HK-2 (cell line): ENCODE results near the gene FTSJ1.

Source experiments
- DNase-seq: peaks from one replicate; pipeline ENCODE4 v3.0.0-alpha.2; 2018; ENCODE audit not compliant: unreplicated experiment

Gene FTSJ1

GRCh38 chrX:48470110-48470832 lies 5.7 kb upstream of the FTSJ1 start, which contains the start of gene SLC38A5:
Gene SLC38A5, minus strand, starts transcription at chrX:48470260. Its CDS starts 2,336 bp downstream, at chrX:48467924.
- no peak for DNase-seq

GRCh38 chrX:48470833-48471118 lies 5.2 kb upstream of the FTSJ1 start:
- no peak for DNase-seq

- DNase-seq, result no peak
Observed at GRCh38 chrX:48471504-48471903, 4.5 kb upstream of the FTSJ1 start.

- DNase-seq, result no peak
Observed at GRCh38 chrX:48472225-48472624, 3.8 kb upstream of the FTSJ1 start.

DNA sequence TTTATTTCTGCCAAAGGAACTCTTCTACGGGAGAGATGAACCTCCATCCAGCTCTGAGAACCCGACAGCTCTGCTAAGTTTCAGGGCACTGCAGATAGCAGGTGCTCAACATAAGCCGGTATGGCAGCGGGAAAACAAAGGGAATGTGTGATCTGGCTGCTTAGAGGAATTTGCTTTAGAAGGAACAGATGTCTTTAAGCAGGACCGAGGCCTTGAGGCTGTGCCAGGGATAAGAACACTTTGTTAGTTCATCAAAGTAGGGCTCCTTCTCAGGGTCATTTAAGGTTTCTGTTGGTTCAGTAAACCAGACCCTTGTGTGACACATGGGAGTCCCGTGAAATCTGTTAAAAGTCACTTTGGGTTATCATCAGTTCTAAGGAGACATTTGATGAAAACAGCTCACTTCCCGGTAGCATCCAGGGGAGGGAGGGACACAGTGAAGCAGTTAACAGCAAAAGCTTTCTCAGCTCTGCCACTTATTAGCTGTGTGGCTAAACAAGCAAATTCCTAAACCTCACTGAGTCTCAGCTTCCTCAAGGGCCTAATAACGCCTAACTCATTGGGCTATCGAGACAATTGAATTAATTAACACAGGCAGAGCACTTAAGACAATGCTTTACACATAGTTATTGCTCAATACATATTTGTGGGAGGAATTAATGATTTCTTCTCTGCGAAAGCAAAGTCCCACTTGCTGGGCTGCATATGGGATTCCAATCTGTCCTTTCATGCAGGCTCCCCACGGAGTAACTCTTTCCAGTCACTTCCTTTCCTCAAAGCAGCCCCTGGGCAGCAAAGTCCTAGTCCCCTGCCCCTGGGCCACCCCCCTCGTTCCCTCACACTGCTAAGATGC lies 2.9 kb upstream of the FTSJ1 start:
- no peak for DNase-seq

DNA sequence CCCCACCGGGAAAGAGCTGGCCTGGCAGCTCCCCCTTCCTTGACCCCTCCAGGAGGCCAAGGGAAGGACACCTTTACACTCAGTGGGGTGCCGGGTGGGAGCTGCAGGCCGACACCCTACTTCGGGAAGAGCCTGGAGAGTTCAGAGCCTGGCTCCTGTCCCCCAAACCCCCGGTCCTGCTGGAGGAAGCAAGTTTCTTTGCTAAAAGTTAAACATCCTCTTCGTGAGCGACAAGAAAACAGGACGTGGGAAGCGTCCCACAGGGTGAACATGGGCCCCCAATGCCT lies 2.4 kb upstream of the FTSJ1 start:
- DNase-seq, result no peak

DNA sequence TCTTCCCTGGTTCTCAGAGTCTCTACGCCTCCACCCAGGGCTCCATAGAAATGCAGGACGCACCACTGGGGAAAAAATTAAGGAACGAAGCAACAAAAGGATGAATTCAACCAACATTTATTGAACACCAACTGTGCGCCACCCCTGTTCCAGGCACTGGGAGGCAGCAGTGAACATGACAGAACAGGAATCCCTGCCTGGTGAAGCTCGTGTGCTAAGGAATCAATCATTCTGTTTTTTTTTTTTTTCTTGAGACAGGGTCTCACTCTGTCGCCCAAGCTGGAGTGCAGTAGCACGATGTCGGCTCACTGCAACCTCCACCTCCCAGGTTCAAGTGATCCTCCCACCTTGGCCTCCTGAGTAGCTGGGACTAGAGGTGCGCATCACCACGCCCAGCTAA lies 1.9 kb upstream of the FTSJ1 start:
- no peak for DNase-seq

GRCh38 chrX:48474581-48474980 lies 1.4 kb upstream of the FTSJ1 start:
- DNase-seq, result no peak

GRCh38 chrX:48475296-48475695 lies 703 bp upstream of the FTSJ1 start:
- DNase-seq, result no peak

- no peak for DNase-seq
Observed at GRCh38 chrX:48476919-48477318, 920 bp downstream of the FTSJ1 start.

DNA sequence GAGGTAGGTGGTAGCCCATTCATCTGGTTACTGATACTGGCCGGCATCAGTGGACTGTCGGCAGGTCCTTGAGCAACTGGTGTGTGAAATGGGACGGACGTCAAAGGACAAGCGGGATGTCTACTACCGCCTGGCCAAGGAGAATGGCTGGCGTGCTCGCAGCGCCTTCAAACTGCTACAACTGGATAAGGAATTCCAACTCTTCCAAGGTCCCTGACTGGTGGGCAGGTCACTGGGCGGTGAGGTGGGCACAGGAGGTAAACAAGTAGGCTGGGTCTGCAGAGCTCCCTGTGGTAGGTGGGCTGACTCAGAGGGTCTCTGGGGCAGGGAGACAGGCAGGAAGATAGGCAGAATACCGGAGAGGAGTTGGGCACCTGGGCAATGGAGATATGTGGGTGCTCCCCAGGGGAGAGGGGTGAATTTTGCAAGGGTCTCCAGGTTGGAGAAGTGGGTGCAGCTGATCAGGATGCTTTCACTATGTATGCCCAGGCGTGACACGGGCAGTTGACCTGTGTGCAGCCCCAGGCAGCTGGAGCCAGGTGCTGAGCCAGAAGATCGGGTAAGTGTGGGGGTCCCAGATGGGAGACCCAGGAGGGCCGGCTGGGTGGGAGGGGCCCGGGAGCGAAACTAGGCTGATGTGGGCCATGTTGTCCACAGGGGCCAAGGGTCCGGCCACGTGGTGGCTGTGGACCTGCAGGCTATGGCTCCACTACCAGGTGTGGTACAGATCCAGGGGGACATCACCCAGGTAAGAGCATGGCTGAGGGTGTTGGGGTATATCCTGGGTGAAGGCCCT lies 2.2 kb downstream of the FTSJ1 start:
- DNase-seq, result no peak

DNA sequence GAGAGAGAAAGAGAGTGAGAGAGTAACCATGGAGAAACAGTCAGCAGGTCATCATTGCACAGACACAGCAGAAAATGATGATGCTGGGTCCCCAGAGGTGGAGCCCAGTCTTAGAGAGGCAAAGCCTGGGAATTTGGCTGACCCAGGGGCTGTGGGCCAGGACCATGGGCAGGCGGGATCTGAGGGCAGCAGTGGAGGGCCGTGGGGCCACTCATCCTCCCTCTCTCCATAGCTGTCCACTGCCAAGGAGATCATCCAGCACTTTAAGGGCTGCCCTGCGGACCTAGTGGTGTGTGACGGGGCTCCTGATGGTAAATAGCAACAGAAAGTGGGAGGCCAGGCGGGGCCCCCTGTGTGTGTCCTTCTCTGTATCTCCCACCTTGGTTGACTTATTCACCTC lies 2.8 kb downstream of the FTSJ1 start:
- no peak for DNase-seq

- DNase-seq, result no peak
Observed at GRCh38 chrX:48480142-48480541, 4.1 kb downstream of the FTSJ1 start.

DNA sequence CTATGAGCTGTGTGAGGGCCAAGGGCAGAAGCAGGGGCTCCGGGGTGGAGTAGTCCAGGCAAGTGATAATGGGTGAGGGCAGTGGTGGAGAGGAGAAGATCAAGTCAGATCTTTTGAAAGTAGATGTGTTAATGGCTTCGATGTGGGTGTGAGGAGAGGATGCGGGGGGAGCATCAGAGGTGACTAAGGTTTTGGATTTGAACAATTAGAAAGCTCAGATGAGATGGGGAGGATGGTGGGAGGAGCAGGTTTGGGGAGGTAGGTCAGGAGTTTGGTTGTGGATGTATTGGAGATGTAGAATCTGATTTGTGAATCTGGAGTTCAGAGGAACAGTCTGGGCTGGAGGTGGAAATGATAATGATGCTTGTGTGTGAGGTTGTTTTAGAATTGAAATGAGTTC lies 4.6 kb downstream of the FTSJ1 start:
- no peak for DNase-seq

DNA sequence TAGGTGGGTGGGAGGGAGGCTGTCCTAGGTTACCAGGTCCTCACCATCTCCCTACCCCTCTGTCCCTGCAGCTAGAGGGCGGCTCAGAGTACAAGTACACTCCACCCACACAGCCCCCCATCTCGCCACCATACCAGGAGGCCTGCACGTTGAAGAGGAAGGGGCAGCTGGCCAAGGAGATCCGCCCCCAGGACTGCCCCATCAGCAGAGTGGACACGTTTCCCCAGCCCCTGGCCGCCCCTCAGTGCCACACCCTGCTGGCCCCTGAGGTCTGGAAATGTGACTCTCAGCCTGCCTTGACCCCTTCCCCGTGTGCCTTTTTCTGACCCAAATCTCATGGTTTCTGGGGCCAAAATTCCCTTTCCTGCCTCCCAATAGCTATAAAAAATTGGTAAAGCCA lies 6.5 kb downstream of the FTSJ1 start:
- DNase-seq, result no peak

DNA sequence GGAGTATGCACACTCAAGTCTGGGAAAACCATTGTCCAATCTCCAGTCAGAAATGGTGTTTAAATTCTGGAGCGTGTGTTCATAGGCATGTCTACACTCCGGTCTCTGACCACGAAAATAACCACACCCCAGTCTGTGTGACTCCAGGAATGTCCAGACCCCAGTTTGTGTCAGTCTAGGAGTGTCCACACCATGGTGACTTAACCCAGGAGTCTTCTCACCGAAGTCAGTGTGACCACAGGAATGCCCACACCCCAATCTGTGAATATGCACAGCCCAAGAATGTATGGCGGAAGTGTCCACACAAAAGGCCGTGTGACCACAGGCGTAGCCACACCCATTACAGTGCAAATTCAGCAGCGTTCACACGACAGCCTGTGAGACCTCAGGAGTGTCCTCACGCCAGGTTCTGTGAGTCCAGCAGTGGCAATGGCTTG lies 11.4 kb downstream of the FTSJ1 start:
- DNase-seq, result peak; percentile 86

GRCh38 chrX:48488034-48488433 lies 12.0 kb downstream of the FTSJ1 start:
- DNase-seq, result no peak

- DNase-seq, result no peak
Observed at GRCh38 chrX:48489296-48489695, 13.3 kb downstream of the FTSJ1 start.

DNA sequence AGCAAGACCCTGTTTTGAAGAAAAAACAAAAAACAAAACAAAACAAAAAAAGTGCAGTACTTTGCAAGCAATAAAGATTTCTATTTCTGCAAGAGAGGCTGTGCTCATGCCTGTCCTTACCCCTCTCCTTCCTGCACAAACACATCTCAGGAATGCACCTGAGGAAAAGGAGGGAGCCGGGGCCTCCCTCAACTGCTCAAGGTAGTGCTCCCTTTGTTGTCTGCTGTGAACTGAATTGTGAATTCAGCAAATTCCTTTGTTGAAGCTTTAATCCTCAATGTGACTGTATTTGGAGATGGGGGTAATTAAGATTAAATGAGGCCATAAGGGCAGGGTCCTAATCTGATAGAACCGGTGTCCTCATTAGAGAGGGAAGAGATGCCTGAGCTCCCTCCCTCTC lies 13.9 kb downstream of the FTSJ1 start:
- DNase-seq, result no peak

- DNase-seq, result no peak
Observed at GRCh38 chrX:48490661-48491060, 14.7 kb downstream of the FTSJ1 start.

GRCh38 chrX:48491809-48492208 lies 15.8 kb downstream of the FTSJ1 start:
- no peak for DNase-seq

GRCh38 chrX:48492293-48492910 lies 16.4 kb downstream of the FTSJ1 start:
- peak; percentile 45 for DNase-seq
